Measurements from ENCODE around the gene CCDC148.

DNA sequence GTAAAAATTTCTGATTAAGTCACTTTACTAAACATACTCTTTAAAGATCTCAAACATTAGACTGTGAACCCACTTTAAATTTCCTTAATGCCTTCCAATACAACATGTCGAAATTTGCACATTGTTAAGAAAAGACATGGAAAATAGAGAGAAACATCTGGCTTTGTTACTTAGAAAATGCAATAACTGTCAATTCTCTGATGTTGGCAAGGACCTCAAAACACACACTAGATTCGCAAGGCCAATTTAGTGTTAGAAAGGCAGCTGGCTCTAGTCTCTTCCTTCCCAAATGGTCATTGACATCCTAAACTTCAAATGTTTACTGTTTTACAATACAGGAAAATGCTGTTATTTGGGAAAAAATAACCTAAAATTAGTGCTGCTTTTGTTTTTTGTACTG is 244.3 kb downstream of the CCDC148 start:
- TF ChIP-seq, protein P1, sequence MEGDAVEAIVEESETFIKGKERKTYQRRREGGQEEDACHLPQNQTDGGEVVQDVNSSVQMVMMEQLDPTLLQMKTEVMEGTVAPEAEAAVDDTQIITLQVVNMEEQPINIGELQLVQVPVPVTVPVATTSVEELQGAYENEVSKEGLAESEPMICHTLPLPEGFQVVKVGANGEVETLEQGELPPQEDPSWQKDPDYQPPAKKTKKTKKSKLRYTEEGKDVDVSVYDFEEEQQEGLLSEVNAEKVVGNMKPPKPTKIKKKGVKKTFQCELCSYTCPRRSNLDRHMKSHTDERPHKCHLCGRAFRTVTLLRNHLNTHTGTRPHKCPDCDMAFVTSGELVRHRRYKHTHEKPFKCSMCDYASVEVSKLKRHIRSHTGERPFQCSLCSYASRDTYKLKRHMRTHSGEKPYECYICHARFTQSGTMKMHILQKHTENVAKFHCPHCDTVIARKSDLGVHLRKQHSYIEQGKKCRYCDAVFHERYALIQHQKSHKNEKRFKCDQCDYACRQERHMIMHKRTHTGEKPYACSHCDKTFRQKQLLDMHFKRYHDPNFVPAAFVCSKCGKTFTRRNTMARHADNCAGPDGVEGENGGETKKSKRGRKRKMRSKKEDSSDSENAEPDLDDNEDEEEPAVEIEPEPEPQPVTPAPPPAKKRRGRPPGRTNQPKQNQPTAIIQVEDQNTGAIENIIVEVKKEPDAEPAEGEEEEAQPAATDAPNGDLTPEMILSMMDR (IDR thresholded peaks at IDR 0.05; ENCODE audit: insufficient read depth, low read depth, low read length), result no peak
- TF ChIP-seq EZH2 (IDR thresholded peaks at IDR 0.05; ENCODE audit: insufficient read depth, low read length), result no peak
